SK-N-SH (cell line): ENCODE data around the gene OSBPL9.

ENCODE experiments used
- POLR2AphosphoS5 ChIP-seq: IDR thresholded peaks from 2 replicates; pipeline ENCODE4 v1.6.1; 2012; ENCODE audit warnings: low read depth, low read length
- SIN3A ChIP-seq: IDR thresholded peaks from 2 replicates; pipeline ENCODE4 v1.6.1; 2012; ENCODE audit warnings: low read depth, mild to moderate bottlenecking, low read length, moderate library complexity, borderline replicate concordance
- TF ChIP-seq, protein P1 (sequence below): fragments of 200-600 bp; sonication (generic); IDR thresholded peaks from 2 replicates; pipeline ENCODE4 v1.6.1; 2017; ENCODE audit warnings: antibody characterized with exemption, mild to moderate bottlenecking, moderate library complexity
- TF ChIP-seq, protein P2 (sequence below): fragments of 150-350 bp; IDR thresholded peaks from 2 replicates; pipeline ENCODE4 v1.6.1; 2017; ENCODE audit warnings: antibody characterized with exemption, low read length, low read depth, borderline replicate concordance

DNA sequence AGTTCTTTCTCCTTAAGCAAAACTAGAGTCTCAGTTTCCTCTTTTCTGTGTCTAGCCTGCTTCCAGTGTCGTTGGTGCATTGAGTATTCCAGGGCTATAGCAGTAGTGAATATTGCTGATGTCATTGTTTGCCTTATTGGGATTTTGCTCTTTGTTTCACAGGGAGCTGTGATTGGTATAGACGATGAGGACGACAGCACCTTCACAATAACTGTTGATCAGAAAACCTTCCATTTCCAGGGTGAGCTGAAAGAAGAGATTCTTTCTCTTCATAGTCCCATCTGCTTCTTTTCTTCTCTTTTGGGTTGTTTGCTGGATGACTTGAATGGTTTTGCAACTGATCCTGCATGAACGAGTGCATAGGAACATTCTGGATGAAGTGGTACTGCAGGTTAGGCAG, 52.4 kb downstream of the OSBPL9 start:
- TF ChIP-seq, protein P1, sequence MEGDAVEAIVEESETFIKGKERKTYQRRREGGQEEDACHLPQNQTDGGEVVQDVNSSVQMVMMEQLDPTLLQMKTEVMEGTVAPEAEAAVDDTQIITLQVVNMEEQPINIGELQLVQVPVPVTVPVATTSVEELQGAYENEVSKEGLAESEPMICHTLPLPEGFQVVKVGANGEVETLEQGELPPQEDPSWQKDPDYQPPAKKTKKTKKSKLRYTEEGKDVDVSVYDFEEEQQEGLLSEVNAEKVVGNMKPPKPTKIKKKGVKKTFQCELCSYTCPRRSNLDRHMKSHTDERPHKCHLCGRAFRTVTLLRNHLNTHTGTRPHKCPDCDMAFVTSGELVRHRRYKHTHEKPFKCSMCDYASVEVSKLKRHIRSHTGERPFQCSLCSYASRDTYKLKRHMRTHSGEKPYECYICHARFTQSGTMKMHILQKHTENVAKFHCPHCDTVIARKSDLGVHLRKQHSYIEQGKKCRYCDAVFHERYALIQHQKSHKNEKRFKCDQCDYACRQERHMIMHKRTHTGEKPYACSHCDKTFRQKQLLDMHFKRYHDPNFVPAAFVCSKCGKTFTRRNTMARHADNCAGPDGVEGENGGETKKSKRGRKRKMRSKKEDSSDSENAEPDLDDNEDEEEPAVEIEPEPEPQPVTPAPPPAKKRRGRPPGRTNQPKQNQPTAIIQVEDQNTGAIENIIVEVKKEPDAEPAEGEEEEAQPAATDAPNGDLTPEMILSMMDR = no peak
- TF ChIP-seq POLR2AphosphoS5 = no peak
- TF ChIP-seq, protein P2, sequence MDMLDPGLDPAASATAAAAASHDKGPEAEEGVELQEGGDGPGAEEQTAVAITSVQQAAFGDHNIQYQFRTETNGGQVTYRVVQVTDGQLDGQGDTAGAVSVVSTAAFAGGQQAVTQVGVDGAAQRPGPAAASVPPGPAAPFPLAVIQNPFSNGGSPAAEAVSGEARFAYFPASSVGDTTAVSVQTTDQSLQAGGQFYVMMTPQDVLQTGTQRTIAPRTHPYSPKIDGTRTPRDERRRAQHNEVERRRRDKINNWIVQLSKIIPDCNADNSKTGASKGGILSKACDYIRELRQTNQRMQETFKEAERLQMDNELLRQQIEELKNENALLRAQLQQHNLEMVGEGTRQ = no peak
- no peak for TF ChIP-seq SIN3A
